Astrocyte of the spinal cord (primary cell): ENCODE data around the gene SLC35D1.
A peak's percentile ranks its signal among the peaks of the same experiment; 100 is the strongest.

Source experiments
- DNase-seq: peaks from one replicate; pipeline ENCODE4 v3.0.0; 2011; ENCODE audit warnings: low read depth, low spot score
- H3K4me3 ChIP-seq: 2 replicates; pipeline ENCODE4 v1.5.1; 2011; ENCODE audit warnings: low read depth, mild to moderate bottlenecking, low read length, moderate library complexity
- in situ Hi-C: cut with HindIII; loops from 2 replicates; pipeline ENCODE4 v1.10.0; 2017; ENCODE audit warnings: low sequenced_read_pairs
- TF ChIP-seq, protein P1 (sequence below): IDR thresholded peaks from 2 replicates; pipeline ENCODE4 v1.5.1; 2012; ENCODE audit warnings: low read depth, mild to moderate bottlenecking, low read length, inconsistent platforms

Gene SLC35D1

DNA sequence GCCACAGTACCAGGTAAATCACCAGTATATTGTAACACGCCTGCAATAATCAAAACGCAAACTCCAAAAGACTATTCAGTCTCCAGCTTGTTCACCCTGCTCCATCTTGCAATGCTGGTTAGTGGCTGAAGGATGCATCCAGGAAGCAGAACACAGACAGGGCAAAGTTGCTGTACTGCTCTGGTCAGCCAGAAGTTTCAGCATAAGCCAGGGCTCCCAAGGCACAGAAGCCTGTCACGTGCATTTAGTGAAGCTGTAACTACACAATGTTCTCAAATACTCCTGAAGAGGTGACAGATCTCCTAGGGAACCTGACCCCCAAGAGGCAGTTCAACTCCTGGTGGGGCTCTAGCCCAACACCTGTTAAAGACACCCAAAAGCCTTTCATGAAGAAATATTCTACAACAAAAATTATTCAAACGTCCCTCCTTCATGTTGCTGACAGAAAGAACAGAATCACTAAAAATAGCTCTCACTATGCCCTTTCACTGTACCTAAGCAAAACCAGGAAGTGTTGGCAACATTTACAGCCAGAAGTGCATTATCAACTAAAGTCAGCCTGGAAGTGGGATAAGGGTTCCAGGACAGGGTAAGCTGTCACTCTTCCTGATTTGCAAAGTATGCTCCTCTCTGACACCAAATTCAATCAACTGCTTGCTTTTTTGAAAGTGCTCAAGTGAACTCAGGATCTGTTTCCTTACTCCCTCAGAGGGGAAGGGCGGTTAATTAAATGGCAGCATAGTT is 52.1 kb downstream of the SLC35D1 start:
- in situ Hi-C loops, result no loop called here
- H3K4me3 ChIP-seq, result no peak overlapping the region
- no peak for DNase-seq
- TF ChIP-seq, protein P1, sequence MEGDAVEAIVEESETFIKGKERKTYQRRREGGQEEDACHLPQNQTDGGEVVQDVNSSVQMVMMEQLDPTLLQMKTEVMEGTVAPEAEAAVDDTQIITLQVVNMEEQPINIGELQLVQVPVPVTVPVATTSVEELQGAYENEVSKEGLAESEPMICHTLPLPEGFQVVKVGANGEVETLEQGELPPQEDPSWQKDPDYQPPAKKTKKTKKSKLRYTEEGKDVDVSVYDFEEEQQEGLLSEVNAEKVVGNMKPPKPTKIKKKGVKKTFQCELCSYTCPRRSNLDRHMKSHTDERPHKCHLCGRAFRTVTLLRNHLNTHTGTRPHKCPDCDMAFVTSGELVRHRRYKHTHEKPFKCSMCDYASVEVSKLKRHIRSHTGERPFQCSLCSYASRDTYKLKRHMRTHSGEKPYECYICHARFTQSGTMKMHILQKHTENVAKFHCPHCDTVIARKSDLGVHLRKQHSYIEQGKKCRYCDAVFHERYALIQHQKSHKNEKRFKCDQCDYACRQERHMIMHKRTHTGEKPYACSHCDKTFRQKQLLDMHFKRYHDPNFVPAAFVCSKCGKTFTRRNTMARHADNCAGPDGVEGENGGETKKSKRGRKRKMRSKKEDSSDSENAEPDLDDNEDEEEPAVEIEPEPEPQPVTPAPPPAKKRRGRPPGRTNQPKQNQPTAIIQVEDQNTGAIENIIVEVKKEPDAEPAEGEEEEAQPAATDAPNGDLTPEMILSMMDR, result no peak

DNA sequence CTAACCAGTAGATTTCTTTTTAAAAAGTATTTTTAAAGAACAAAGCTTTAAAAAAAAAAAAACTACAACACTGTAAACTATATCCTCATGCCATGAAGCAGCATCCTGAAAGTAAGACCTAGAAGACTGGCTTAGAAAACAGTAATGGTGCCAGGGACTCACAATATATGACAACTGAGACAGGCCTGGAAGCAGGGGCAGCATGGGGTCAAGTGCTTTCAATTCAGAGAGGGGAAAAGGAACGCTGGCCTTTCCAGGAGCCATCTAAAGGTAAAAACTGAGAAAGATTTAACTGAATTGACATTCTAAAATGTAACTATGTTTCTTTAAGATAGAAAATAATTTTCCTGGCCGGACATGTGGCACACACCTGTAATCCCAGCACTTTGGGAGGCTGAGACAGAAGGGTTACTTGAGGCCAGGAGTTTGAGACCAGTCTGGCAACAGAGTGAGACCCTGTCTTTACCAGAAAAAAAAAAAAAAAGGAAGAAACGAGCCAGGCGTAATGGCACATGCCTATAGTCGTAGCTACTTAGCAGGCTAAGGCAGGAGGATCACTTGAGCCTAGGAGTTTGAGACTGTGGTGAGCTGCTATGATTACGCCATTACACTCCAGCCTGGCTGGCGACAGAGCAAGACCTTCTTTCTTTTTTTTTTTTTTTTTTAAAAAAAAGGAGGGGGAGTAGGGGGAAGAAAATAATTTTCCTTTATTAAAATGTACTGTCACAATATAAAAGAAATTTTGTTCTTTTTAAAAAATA is 54.1 kb downstream of the SLC35D1 start:
- TF ChIP-seq, protein P1, result no peak
- in situ Hi-C loops, result no loop called here
- no peak for DNase-seq
- no peak overlapping the region for H3K4me3 ChIP-seq

DNA sequence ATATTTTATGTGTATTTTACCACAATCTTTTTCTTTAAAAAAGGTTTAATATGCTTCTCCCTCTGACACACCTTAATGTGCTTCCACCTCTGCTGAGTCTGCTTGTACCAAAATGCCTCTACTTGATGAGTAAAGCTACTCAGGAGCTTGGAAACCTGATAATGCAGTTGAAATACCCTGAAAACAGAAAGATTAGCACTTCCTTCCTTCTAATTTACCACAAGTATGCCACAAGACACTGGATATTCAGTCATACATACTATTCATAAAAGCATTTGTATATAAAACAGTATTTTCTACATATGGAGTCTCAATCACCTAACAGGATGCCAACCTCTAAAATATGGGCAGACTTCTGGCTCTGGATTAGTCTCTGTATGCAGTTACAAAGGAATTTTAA is 55.0 kb downstream of the SLC35D1 start:
- H3K4me3 ChIP-seq, result no peak overlapping the region
- no peak for DNase-seq
- TF ChIP-seq, protein P1, result no peak
- in situ Hi-C loops, result no loop called here

DNA sequence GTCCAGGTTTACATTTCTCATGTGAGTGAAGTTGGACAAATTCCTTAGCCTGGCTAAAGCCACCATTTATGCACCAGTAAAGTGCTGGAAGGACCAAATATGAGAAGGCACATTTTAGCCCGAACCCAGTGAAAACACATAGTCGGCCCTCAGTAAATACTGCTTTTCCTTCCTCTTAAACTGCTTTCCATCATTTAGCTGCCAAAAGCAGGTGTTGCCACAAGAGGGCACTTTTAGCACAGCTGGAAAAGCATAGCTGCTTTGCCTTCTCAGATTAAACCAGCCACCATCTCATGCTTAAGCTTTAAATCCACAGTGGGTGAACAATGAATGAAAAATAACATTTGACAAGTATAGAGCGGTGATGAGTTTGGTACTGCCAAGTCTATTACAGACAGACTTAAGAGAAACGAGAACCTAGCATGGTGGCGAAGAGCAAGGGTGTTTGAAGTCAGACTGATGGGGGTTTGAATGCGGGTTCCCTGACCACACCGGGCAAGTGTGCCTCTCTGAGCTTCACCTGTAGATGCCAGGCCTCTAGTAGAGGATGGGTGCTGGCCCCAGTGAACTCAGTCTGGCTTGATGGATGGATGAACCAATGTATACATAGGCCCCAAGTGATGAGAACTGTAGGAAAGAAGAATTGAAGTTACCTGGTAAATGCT is 57.8 kb downstream of the SLC35D1 start:
- in situ Hi-C loops, result no loop called here
- TF ChIP-seq, protein P1, result peak; percentile 87
- DNase-seq, result peak; percentile 79
- H3K4me3 ChIP-seq, result no peak overlapping the region

DNA sequence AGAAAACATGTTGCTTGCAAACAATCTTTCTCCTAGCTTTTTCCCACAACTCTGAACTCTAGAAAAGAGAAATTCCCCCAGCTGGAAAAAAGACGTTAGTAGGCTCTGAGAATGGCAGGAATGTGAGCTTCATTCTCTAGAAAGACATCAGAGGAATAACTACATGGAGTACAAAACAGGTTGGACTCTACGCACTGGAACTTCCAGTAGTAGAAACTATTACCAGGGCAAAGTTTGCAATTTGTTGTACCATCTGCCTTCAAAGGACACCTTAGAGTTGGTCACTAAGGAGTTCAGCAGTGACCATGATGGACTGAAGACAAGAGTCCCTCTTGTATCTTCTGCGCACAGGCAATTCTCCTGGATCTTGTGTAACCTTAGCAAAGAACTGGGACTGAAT is 60.9 kb downstream of the SLC35D1 start:
- no peak for DNase-seq
- in situ Hi-C loops, result no loop called here
- TF ChIP-seq, protein P1, result no peak
- no peak overlapping the region for H3K4me3 ChIP-seq

DNA sequence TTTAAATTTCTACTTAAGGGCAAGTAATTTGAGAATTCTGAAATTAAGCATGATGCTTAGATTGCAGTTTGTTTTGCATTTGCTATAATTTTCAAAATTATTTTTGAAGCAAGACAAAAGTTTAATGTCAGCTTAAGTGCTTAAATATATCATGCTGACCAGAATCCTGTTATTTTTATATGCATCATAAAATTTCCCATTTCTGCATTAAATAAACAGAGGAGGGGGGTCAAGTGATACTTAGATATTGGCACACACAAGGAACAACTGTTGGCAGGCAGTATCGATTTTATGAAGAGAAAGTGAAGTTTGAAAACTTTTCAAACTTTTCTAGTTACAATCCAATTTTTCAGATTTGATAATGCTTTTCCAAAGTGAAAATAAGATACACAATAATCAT is 68.1 kb downstream of the SLC35D1 start:
- no peak for DNase-seq
- no peak overlapping the region for H3K4me3 ChIP-seq
- TF ChIP-seq, protein P1, result no peak
- in situ Hi-C loops, result no loop called here
